Stimulated activated naive CD4-positive, alpha-beta T cell (primary cell): ENCODE data around the gene MTHFD1L.

Experiments
- DNase-seq, 6 experiments: peaks; one replicate each; lab custom pipeline; 2025; lab: John Stamatoyannopoulos, UW

Gene MTHFD1L

DNA sequence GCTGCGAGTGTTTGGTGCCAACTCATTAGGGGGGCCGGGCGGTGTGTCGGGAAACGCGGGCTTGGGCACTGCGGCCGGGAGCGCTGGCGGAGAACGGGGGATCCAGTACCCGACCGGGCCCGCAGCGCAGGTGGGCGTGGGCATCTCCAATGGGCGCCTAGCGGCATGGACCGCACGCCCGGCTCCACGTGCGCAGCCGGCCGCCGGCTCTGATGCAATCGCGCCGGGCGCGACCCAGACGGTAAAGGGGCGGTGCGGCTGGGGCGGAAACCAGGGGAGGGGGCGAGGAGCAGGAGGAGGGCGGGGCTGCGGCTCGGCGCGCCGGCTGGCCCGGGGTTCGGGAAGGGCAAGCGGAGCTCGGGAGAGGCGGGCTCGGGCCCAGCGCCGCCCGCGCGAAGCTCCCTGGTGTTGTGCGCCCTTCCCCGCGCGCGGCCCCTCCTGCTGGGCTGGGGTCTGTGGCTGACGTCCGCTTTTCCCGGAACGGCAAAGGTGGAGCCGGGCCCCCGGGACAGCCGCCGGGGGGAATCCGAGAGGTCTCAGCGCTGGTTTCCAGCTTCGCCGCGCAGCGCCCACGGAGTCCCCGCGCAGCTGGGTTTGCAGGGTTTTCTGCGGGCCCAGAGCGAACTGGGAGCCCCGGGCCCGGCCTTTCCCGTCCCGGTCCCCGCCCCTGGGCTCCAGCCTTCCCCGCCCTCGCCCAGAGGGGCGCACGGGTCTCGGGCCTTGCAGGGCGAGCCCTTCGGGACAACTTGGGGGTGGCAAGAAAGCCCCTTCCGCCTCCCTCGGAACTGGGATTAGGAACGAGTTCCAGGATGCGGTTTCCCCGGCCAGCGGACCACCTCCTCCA, 867 bp downstream of the MTHFD1L start:
- peak; percentile 17 to 71 (median 59) for DNase-seq

DNA sequence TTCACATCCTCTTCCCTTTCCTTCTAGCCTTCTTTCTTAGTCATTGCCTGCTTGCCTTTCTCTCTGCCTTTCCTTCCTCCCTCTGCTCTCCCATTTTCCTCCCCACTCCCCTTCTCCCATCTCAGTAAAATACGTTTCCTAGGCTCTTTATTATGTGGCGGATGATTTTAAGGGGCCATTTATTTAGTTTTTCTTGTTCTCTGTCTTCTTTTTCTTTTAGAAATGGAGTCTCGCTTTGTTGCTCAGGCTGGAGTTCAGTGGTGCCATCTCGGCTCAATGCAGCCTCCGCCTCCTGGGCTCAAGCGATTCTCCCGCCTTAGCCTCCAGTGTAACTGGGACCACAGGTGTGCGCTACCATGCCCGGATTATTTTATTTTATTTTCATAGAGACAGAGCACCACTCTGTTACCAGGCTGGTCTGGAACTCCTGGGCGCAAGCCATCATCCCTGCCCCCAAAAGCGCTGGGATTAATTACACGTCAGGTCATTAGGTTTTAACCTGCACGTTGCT, 1.5 kb downstream of the MTHFD1L start:
- no peak for DNase-seq

DNA sequence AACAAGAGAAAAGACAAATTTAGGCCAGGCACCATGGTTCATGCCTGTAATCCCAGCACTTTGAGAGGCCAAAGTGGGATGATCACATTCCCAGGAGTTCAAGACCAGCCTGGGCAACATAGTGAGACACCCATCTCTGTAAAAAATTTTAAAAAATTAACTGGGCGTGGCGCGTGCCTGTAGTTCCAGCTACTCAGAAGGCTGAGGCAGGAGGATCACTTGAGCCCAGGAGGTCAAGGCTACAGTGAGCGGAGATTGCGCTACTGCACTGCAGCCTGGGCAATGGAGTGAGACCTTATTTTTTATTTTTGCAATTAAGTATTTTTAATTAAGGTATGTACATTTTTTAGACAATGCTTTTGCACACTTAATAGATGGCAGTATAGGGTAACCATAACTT, 3.3 kb downstream of the MTHFD1L start:
- no peak for DNase-seq

DNA sequence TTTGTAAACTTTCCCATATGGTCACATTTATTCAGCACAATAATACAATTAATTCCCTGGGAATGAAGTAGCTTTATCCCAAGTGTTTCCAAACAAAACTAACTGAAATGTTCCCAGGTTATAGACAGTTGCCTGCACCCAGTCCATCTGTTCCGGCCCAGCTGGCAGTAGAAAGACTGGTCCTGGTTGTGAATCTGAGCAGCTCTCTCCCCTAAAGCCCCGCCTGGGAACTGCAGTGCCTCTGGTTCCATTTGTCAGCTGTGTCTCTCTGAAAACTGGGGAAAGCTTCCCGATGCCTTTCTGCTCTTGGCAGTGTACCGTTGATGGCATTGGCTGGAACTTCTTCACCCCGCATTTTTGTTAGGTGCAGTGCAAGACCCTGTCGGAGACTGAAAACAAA, 8.7 kb downstream of the MTHFD1L start:
- no peak for DNase-seq

DNA sequence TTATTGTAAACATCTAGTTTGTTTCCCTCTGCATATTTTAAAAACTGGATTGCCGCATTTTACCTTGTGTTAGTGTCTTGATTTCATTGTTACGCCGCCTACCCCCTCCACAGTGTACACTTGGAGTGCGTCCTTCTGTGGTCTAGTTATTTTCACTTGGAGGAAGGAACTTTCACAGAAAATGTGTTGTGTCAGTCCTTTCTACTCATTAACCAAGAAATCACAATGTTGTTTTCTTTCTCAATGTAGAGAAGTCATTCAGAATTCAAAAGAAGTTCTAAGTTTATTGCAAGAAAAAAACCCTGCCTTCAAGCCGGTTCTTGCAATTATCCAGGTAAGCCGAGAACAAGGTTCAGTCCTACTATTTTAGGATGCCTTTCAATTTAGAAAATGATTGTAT, 10.3 kb downstream of the MTHFD1L start:
- no peak for DNase-seq

DNA sequence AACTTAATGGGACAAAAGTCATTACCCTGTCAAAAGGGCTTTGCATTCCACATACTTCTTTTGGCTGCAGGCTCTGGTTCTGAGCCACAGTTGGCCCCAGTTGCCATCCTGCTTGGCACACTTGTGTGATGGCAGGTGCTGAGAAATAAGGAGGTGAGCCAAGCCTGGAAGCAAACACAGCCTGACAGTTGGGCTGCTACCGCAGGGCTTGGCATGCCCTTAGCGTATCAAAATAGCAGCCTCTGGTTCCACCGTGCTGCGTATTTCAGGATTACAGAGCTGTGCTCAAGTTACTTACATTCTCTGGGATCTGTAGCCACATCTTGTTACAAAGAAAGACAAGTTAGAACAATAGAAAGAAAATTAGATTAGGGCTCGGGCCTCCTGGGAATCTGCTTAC, 11.1 kb downstream of the MTHFD1L start:
- DNase-seq: no peak

DNA sequence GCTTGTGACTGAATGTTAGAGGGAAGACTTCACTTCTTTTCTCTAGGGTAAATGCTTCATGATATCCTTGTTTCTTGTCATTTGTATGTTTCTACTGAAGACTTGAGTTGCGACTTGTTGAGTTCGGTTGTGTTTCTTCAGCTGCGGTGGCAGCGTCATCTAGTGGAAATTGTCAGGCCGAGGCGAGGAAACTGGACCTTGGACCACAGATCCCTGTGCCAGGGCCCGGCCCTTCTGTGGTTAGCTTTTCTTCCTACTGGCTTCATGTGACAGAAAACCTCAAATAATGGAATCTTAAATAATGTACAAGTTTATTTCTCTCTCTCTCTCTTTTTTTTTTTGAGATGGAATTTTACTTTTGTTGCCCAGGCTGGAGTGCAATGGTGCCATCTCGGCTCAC, 12.4 kb downstream of the MTHFD1L start:
- DNase-seq: no peak

DNA sequence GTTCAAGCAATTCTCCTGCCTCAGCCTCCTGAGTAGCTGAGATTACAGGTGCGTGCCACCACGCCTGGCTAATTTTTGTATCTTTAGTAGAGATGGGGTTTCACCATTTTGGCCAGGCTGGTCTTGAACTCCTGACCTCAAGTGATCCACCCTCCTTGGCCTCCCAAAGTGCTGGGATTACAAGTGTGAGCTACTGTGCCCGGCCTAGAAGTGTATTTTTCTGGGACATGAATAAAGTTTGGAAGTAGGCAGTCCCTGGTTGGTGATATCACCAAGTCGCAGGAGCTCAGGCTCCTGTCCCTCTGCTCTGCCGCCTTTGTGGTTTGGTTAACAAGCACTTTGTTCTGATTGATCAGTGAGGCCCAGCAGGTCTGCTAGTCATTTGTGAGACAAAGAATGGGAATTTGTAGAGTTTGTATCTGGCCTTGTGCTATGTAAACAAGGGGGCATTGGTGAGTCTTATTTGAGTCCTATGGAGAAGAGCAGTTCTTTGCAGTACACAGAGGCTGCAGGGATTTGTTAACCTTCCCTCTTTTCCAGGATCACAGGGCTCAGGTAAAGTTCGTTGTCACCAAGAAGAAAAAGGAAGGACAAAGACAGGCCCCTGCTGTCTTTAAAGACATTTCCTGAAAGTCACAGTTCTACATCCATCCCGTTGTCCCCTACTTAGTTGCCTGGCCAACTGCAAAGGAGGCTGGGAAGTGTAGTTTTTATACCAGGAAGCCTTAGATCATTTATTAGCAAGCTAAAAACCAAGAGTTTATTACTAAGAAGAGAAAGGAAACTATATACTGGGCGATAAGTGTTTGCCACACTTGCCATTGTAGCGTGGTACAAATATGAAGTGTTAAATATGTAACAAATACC, 13.1 kb downstream of the MTHFD1L start:
- DNase-seq: no peak

DNA sequence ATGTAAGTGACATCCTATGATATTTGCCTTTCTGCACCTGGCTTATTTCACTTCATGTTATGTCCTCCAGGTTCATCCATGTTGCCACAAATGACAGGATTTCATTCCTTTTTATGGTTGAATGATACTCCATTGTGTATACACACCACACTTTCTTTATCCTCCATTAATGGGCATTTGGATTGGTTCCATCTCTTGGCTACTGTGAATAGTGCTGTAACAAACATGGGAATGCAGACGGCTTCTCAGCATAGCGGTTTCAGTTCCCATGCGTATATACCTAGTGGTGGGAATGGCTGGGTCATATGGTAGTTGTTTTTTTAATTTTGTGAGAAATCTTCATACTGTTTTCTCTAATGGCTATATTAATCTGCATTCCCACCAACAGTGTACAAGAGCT, 14.8 kb downstream of the MTHFD1L start:
- DNase-seq: no peak

DNA sequence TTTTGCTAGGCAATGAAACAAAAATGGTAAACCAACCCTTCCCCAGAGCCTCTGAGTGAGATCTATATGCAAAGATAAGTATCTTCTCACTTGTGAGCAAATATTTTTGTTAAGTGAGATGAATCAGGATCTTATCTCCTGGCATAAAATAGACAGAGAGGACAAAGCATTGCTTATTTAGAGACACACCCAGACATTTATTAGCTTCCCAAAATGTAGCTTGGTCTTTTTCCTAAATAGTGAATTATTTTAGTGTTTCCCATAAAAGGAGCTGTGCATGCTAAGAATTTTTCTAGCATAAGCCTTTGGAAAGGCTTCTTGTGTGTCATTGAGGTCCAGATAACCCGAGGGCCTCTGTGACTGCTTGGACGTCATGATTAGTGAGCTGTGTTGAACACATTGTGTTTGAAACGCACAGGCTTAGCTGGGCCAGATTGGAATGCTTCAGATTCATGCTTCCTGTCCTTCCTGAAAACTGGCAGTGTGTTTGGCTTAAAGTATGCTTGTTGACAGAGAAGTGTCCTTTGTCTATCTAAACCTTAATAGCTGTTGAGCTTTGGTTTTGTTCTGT, 16.5 kb downstream of the MTHFD1L start:
- no peak for DNase-seq

DNA sequence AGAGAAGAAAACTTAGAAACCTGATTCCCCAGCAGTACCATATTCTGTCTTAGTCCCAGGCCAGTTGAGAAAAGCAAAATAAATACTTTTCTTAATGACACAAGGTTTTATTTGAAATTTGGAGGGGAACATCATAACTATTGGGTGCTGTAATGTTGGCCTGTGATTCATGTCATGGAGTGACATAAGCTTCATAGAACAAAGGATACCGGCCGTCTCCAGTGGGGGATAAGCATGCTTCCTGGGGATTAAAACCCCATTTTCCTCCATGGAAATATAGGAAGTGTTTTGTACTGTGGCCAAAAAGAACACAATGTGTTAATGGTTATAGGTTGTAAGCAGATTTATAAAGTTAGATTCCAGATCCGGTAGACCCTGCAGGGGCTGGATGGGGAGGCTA, 18.0 kb downstream of the MTHFD1L start:
- DNase-seq: no peak

DNA sequence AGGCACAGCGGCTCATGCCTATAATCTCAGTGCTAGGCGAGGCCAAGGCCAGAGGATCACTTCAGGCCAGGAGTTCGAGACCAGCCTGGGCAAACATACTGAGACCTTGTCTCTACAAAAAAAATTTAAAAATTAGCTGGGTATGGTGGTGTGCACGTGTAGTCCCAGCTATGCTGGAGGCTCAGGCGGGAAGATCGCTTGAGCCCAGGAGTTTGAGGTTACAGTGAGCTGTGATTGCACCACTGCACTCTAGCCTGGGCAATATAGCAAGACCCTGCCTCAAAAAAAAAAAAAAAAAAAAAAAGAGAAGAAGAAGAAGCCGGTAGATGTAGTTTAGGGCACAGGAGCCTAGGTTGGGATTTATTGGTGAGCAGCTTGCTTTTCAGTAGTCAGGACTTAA, 20.7 kb downstream of the MTHFD1L start:
- no peak for DNase-seq

DNA sequence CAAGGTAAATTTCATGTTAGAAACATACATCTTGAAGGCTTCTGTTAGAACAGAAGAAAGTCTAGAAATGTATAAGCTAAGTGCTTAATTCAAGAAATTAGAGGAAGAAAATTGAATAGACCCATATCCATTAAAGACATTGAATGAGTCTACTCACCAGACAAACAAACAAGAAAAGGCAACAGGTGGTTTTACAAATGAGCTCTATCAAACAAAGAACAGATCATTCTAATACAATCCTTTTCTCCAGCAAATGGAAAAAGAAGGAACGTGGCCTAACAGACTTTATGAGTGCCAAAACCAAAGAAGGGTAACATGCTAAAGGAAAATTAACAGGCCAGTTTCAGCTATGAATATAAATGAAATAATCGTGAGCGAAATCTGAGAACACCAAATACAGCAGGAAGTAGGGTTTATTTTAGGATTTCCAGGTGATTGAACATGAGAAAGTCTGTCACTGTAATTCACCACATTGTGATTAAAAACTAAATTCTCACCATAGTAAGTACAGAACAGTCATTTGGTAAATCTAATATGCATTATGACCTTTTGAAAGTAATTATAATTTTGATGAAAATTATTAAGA, 22.6 kb downstream of the MTHFD1L start:
- DNase-seq: no peak

DNA sequence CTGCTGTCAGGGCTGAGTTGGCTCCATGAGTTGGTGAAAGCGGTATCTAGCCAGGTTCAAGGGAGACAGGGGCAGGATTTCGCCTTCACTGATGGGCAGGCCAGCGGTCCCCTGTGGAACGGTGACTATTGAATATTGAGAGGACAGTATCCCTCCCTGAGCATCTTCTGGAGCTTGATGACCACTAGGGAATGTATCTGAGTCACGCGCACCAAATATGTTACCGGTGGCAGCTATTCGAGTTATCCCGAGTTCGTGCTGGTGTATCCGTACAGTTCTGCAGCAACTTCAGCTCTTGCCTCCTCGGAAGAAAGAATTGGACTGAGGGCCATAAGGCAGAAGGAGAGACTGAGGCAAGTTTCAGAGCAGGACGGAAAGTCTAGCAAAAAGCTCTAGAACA, 24.8 kb downstream of the MTHFD1L start:
- DNase-seq: no peak

DNA sequence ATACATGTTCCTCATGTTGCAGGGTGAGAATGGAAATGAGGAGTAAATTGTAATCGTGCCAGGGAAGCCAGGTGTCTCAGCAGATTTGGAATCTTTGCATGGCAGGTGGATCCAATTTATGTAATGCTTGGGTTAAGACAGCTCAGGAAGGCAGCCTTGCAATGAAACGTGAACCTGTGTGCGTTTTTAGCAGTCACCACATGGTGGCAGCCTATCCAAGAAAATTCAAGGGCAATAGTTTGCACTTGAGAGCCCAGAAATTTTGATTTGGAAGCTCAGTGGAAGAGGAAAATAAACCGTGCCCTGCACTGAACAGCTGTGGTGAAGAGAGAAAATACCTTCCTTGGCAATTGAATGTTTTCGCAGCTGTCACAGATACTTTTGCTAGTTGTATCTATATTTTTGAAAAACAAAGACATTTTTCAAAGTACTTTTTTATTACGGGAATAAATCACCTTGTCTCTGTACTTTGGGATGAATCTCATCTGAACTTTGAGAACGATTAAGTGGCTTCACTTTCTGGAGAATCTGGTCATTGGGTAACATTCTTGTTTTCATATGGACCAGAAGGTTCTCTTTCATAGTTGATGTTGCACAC, 26.5 kb downstream of the MTHFD1L start:
- DNase-seq: peak in 5 of 6 experiments; percentile 12 to 59 (median 44)

DNA sequence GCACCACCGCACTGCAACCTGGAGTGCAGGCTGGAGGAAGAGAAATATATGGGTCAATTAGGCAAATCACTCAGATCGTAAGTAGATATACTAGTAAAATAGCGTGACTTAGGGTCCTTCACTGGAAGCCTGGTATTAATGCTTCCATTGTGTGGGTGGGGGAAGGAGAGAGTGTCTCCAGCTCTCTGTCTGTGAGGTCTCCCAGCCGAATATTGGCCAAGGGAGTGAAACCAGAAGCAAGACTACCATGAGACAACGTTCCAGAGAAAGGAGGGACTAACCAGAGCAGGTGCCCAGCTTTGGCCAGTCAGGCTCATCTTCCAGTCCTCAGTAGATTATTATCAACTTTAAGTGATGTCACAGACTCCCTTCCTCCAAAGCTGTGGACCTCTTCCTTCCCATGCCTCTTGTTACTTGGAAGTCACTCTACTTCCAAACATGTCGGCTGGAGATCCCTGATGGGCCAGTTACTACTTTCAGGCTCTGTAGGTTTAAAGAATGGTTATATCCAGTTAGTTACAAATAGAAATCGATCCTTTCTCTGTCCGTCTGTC, 28.8 kb downstream of the MTHFD1L start:
- DNase-seq: no peak

DNA sequence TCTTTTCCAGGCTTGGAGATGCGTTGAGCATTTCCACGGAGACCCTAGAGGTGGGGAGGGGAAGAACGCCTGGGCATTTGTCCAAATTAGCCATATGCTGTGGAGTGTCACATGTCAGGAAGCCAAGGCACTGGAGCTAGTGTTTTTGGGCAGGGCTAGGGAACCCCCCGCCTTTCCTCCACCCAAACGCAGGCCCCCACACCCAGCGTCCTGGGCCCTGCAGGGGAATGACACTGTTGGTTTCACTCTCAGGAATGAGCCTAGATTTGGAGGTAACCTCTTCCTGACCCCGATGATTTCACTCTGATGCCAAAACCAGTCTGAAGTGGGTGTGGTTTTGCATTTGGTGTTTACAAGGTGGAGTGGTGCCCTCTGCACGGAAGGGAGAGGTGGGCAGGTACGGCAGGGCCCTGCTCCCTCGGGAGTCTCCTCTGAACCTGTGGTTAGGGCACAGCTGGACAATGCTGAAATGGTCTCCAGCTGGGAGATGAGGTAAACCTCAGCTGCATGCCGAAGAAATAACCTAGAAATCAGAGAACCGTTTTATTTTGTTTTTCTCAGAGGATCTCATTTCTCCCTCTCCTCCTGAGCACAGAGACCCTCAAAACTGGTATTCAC, 29.5 kb downstream of the MTHFD1L start:
- no peak for DNase-seq

DNA sequence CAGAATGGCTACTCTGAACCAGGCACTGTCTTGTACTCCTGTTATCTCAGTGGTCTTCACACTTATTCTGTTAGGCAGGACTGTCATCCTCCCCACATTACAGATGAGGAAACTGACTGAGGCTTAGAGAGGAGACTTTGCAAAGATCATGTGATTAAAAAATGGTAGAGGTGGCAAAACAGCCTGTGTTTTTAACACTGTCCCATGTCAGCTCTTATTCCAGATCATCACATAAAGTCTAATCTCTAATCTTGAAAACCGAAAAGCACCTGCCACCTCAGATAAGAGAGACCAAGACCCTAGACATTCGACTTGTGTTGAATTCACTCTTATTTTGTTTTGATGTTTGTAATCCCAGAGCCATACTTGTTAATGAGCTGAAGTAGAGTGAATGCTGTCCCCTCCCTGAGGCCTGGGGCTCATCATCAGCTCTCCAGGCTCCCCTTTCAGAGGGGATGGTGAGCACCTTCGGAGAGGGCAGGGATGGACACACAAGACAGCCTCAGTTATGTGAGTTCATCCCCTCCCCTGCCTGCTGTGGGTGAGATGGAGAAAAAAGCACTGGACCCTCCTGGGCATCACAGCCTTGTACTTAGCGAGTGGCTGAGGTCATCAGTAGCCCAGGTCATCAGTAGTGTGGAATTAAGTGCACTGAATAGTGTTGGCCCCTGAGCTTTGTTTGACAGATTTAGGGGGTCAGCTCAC, 30.6 kb downstream of the MTHFD1L start:
- no peak for DNase-seq

DNA sequence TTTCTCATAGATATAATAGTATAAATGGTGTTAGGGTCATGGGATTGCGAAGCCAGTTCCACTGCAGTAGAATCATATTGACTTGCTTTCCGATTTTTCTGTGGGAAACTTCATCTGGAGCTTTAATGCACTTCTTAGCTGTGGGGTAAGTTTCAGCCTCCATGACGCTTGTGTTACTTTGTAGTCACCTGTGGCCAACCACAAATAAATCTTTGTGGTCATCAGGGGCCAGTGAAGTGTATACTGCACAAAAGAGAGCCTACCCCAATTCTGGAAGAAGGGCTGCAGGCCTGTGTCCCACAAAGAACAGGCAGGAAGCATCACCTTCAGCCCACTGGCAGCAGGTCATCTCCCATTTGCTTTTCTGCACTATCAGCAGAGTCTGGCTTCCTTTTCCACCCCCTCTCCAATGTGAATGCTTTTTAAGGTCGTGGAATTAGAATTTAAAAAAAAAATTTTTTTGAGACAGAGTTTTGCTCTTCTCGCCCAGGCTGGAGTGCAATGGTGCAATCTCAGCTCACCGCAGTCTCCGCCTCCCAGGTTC, 32.0 kb downstream of the MTHFD1L start:
- DNase-seq: no peak
